SK-N-SH (cell line): ENCODE data around the gene WDR83. TPM values are rescaled to one million over a fixed set of nuclear protein-coding genes. Genes with fewer than 3 reads are reported as not detected.

Source experiments
- CTCF ChIA-PET: fragments of 300-600, 350-600 bp; formaldehyde crosslinking; extraction: SDS; loops from one replicate; lab custom pipeline; 2021; lab: Yijun Ruan, JAX
- POLR2A ChIA-PET: fragments of 350-600 bp; sonication (Branson Sonifier 250); formaldehyde crosslinking; extraction: SDS; loops from one replicate; lab custom pipeline; 2020; ENCODE audit warnings: antibody characterized with exemption, inconsistent platforms; lab: Yijun Ruan, JAX
- DNase-seq: peaks from one replicate; pipeline ENCODE4 v3.0.0; 2012
- H2AFZ ChIP-seq: fragments of 200-600 bp; sonication (generic); 2 replicates; pipeline ENCODE4 v1.8.1; 2016; ENCODE audit warnings: antibody characterized with exemption, mild to moderate bottlenecking, low read depth
- H3F3A ChIP-seq: fragments of 200-600 bp; sonication (generic); replicated peaks from 2 replicates; pipeline ENCODE3; 2016; ENCODE audit warnings: antibody characterized with exemption, mild to moderate bottlenecking; ENCODE audit not compliant: insufficient read depth
- H3K27ac ChIP-seq, 2 experiments: fragments of 200-500 bp in 1 of 2; fragments of 200-600 bp in 1 of 2; sonication (Bioruptor generic) in 1 of 2; sonication (generic), shearing (Covaris generic) in 1 of 2; 2 replicates each; pipeline versions ENCODE4 v1.5.1 to v1.6.1; 2014 to 2016; ENCODE audit warnings: low read depth in 2 of 2, inconsistent platforms in 1 of 2, low read length in 1 of 2, mild to moderate bottlenecking in 1 of 2, mixed read lengths in 1 of 2
- H3K27me3 ChIP-seq: fragments of 200-600 bp; sonication (generic), shearing (Covaris generic); 2 replicates; pipeline ENCODE4 v1.6.1; 2016; ENCODE audit warnings: mixed run types; ENCODE audit not compliant: insufficient read depth
- H3K36me3 ChIP-seq, 2 experiments: fragments of 200-500 bp in 1 of 2; fragments of 200-600 bp in 1 of 2; sonication (Bioruptor generic) in 1 of 2; sonication (generic) in 1 of 2; replicated peaks in 1 of 2; 2 replicates each; pipeline versions ENCODE3 to v1.5.1; 2014 to 2016; ENCODE audit warnings: low read length in 1 of 2, mild to moderate bottlenecking in 1 of 2; ENCODE audit not compliant: insufficient read depth in 2 of 2, control insufficient read depth in 1 of 2
- H3K4me1 ChIP-seq, 2 experiments: fragments of 200-500 bp in 1 of 2; fragments of 200-600 bp in 1 of 2; sonication (Bioruptor generic) in 1 of 2; sonication (generic), shearing (Covaris generic) in 1 of 2; 2 replicates each; pipeline versions ENCODE4 v1.5.1 to v1.6.1; 2014 to 2016; ENCODE audit warnings: low read depth in 1 of 2, low read length in 1 of 2, mixed run types in 1 of 2; ENCODE audit not compliant: insufficient read depth in 2 of 2, control insufficient read depth in 1 of 2
- H3K4me2 ChIP-seq: fragments of 200-600 bp; sonication (generic), shearing (Covaris generic); 2 replicates; pipeline ENCODE4 v1.6.1; 2017; ENCODE audit warnings: mixed run types
- H3K4me3 ChIP-seq, 2 experiments: fragments of 200-500 bp in 1 of 2; fragments of 200-600 bp in 1 of 2; sonication (Bioruptor generic) in 1 of 2; sonication (generic), shearing (Covaris generic) in 1 of 2; 2 replicates each; pipeline versions ENCODE4 v1.5.1 to v1.8.1; 2014 to 2016; ENCODE audit warnings: low read depth in 2 of 2, inconsistent platforms in 1 of 2, low read length in 1 of 2, mild to moderate bottlenecking in 1 of 2, mixed read lengths in 1 of 2, moderate library complexity in 1 of 2
- H3K79me2 ChIP-seq: fragments of 200-600 bp; sonication (generic); 2 replicates; pipeline ENCODE4 v1.8.1; 2017; ENCODE audit warnings: mild to moderate bottlenecking; ENCODE audit not compliant: insufficient read depth
- H3K9ac ChIP-seq: fragments of 200-600 bp; sonication (generic); 2 replicates; pipeline ENCODE4 v1.6.1; 2017; ENCODE audit warnings: mixed run types
- H3K9me2 ChIP-seq: fragments of 200-600 bp; sonication (generic); 2 replicates; pipeline ENCODE4 v1.6.1; 2017; ENCODE audit warnings: mixed run types
- H3K9me3 ChIP-seq: fragments of 200-600 bp; sonication (generic); 2 replicates; pipeline ENCODE4 v1.6.1; 2017; ENCODE audit warnings: mixed run types, mild to moderate bottlenecking, moderate library complexity
- H4K20me1 ChIP-seq: fragments of 200-600 bp; sonication (generic); 2 replicates; pipeline ENCODE4 v1.6.1; 2017; ENCODE audit warnings: mild to moderate bottlenecking, mixed run types; ENCODE audit not compliant: insufficient read depth
- CHD2 ChIP-seq: fragments of 150-350 bp; IDR thresholded peaks from 2 replicates; pipeline ENCODE4 v1.6.1; 2018; ENCODE audit warnings: low read length; ENCODE audit not compliant: partially characterized antibody
- EP300 ChIP-seq, 2 experiments: IDR thresholded peaks; 2 replicates each; pipeline versions ENCODE4 v1.4.0 to v1.6.1; 2012; ENCODE audit warnings: borderline replicate concordance in 1 of 2, low read depth in 1 of 2, low read length in 1 of 2
- FOSL2 ChIP-seq: IDR thresholded peaks from 2 replicates; pipeline ENCODE4 v1.4.0; 2012; ENCODE audit warnings: low read depth, mild to moderate bottlenecking, moderate library complexity, borderline replicate concordance
- FOXJ3 ChIP-seq: sonication (generic); formaldehyde crosslinking; IDR thresholded peaks from 2 replicates; pipeline ENCODE4 v1.5.1; 2020; ENCODE audit warnings: mild to moderate bottlenecking, missing genetic modification reagents
- JUND ChIP-seq: IDR thresholded peaks from 2 replicates; pipeline ENCODE4 v1.4.0; 2012
- MEF2A ChIP-seq: IDR thresholded peaks from 2 replicates; pipeline ENCODE4 v1.4.0; 2012; ENCODE audit warnings: low read depth, borderline replicate concordance
- MXI1 ChIP-seq: IDR thresholded peaks from 2 replicates; pipeline ENCODE4 v1.6.1; 2012; ENCODE audit warnings: mild to moderate bottlenecking, low read depth, low read length, improper control_type of control experiment
- NFIC ChIP-seq: IDR thresholded peaks from 2 replicates; pipeline ENCODE4 v1.4.0; 2012; ENCODE audit warnings: borderline replicate concordance
- RXRA ChIP-seq: IDR thresholded peaks from 2 replicates; pipeline ENCODE4 v1.4.0; 2012; ENCODE audit warnings: low read depth, mild to moderate bottlenecking, borderline replicate concordance
- TEAD4 ChIP-seq: IDR thresholded peaks from 2 replicates; pipeline ENCODE4 v1.4.0; 2012; ENCODE audit warnings: mild to moderate bottlenecking, borderline replicate concordance; ENCODE audit not compliant: insufficient read depth
- WGBS: methylation state at CpG from one replicate; pipeline ENCODE4 v1.1.6; 2017; ENCODE audit warnings: low lambda C conversion rate; 5-methylcytosine and 5-hydroxymethylcytosine counted together
- polyA plus RNA-seq, 3 experiments: library from polyadenylated mRNA; depleted of rRNA; stranded (reverse); fragments of >200 nt; gene quantifications; 2 replicates each; pipeline ENCODE4 v1.2.3, GENCODE V29; 2012
- TF ChIP-seq, protein P1 (sequence below): fragments of 150-350 bp; IDR thresholded peaks from 2 replicates; pipeline ENCODE4 v1.6.1; 2017; ENCODE audit warnings: antibody characterized with exemption, low read length, low read depth, borderline replicate concordance
- TF ChIP-seq, protein P2 (sequence below): IDR thresholded peaks from 2 replicates; pipeline ENCODE4 v1.6.1; 2012; ENCODE audit warnings: mild to moderate bottlenecking, low read depth, low read length, moderate library complexity
- TF ChIP-seq, protein P3 (sequence below): IDR thresholded peaks from 2 replicates; pipeline ENCODE4 v1.4.0; 2012; ENCODE audit warnings: low read depth

The WDR83 gene
- polyA plus RNA-seq, 1 of the 3 experiments (the other 2 are of a cell fraction) = 18.2 TPM

DNA sequence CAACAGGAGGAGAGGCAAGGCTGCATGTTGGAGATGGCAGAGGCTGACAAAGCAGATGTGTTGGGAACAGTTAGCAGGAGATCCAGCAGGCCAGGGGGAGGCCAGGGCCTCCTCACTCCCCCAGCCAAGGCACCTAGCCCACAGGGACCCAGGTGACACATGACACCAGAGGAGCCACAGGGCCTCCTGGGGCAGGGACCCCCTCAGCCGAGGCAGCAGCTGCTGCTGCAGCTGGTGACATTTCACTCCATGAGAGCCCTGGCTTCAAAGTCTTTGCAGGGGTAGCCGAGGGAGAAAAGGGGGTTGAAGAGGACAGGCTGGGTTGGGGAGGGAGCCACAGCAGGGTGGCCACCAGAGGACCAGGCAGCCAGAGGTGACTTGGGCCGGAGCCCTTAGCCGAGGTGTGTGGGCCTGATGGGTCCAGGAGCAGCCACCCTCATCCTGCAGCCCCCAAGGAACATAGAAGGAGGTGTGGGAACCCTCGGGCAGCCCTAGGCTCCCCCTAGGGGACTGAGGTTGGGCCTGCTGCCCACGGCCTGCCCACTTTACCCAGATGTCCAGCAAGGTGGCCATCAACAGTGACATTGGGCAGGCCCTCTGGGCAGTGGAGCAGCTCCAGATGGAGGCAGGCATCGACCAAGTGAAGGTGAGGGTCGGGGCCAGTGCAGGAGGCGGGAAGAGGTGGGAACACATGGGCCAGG, 21.0 kb downstream of the WDR83 start, which contains the start of gene GNG14:
Gene GNG14 (plus strand): TSS at position 503 of the 701 bp plus-strand sequence. CDS start 51 bp downstream, at position 554.
- Histone ChIP-seq H3K79me2 (no peaks in the 10 kb centered on the region), H3K27ac (no peak within 1 kb of the TSS), H3K36me3 (peaks cover 0 to under 1% of the 10 kb centered on the region in 2 experiments), H2AFZ (no peak within 1 kb of the TSS), H3K4me3 (no peak within 1 kb of the TSS), H4K20me1 (no peaks in the 10 kb centered on the region), H3K9me2 (no peaks in the 10 kb centered on the region), H3K27me3 (no peaks in the 10 kb centered on the region), H3K9me3 (no peaks in the 10 kb centered on the region), H3K4me2 (no peak within 1 kb of the TSS), H3K4me1 (no peaks in the 10 kb centered on the region), H3F3A (no peaks in the 10 kb centered on the region), H3K9ac (no peak within 1 kb of the TSS)
- TF ChIP-seq EP300 (IDR thresholded peaks at IDR 0.05; ENCODE audit: borderline replicate concordance in 1 of 2, low read depth in 1 of 2, low read length in 1 of 2) (no peak), RXRA (no peak), MEF2A (no peak), TEAD4 (no peak), FOSL2 (no peak), FOXJ3 (CRISPR knock-in tag) (no peak), JUND (no peak), MXI1 (no peak), CHD2 (no peak), NFIC (no peak)
- TF ChIP-seq, protein P1, sequence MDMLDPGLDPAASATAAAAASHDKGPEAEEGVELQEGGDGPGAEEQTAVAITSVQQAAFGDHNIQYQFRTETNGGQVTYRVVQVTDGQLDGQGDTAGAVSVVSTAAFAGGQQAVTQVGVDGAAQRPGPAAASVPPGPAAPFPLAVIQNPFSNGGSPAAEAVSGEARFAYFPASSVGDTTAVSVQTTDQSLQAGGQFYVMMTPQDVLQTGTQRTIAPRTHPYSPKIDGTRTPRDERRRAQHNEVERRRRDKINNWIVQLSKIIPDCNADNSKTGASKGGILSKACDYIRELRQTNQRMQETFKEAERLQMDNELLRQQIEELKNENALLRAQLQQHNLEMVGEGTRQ = no peak
- TF ChIP-seq, protein P2, sequence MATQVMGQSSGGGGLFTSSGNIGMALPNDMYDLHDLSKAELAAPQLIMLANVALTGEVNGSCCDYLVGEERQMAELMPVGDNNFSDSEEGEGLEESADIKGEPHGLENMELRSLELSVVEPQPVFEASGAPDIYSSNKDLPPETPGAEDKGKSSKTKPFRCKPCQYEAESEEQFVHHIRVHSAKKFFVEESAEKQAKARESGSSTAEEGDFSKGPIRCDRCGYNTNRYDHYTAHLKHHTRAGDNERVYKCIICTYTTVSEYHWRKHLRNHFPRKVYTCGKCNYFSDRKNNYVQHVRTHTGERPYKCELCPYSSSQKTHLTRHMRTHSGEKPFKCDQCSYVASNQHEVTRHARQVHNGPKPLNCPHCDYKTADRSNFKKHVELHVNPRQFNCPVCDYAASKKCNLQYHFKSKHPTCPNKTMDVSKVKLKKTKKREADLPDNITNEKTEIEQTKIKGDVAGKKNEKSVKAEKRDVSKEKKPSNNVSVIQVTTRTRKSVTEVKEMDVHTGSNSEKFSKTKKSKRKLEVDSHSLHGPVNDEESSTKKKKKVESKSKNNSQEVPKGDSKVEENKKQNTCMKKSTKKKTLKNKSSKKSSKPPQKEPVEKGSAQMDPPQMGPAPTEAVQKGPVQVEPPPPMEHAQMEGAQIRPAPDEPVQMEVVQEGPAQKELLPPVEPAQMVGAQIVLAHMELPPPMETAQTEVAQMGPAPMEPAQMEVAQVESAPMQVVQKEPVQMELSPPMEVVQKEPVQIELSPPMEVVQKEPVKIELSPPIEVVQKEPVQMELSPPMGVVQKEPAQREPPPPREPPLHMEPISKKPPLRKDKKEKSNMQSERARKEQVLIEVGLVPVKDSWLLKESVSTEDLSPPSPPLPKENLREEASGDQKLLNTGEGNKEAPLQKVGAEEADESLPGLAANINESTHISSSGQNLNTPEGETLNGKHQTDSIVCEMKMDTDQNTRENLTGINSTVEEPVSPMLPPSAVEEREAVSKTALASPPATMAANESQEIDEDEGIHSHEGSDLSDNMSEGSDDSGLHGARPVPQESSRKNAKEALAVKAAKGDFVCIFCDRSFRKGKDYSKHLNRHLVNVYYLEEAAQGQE = no peak
- TF ChIP-seq, protein P3, sequence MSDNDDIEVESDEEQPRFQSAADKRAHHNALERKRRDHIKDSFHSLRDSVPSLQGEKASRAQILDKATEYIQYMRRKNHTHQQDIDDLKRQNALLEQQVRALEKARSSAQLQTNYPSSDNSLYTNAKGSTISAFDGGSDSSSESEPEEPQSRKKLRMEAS = no peak
- WGBS = 78% methylated on average over 7 of the region's 9 CpGs
- POLR2A ChIA-PET = no interaction called here
- CTCF ChIA-PET = no interaction called here
- DNase-seq = no peak
